B cell (primary cell): ENCODE results near the gene CGB3.
"Not testable (repeated sequence)": the region's sequence is repeated elsewhere in the genome, so short reads cannot be mapped to it uniquely, and the experiment has no call there.

Experiments used
- EZH2 ChIP-seq: IDR thresholded peaks from 2 replicates; pipeline ENCODE4 v1.6.1; 2012; ENCODE audit warnings: borderline replicate concordance, low read depth, mild to moderate bottlenecking, moderate library complexity, low read length; ENCODE audit not compliant: insufficient read depth, poor library complexity, severe bottlenecking
- TF ChIP-seq, protein P1 (sequence below): fragments of 200-600 bp; IDR thresholded peaks from one replicate; pipeline ENCODE4 v1.8.0; 2022; ENCODE audit warnings: antibody characterized with exemption, mild to moderate bottlenecking

DNA sequence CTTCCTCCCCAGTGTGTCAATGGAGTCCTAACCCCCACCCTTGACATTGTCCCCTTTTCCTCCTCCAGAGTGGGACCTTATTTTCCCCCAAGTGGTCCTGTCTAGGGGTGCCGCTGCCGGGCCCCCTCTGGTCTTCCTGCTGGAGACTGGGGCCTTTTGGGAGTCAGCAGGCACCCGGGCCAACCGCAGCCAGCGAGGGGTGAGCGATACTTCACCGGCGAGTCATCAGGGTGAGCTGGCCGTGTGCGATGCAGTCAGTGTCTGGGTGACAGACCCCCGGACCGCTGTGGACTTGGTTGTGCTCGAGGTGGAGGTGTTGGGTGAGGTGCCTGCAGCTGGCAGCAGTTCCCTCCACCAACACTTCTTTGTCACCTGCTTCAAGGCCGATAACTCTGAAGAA lies 5.6 kb upstream of the CGB3 start:
- TF ChIP-seq, protein P1, sequence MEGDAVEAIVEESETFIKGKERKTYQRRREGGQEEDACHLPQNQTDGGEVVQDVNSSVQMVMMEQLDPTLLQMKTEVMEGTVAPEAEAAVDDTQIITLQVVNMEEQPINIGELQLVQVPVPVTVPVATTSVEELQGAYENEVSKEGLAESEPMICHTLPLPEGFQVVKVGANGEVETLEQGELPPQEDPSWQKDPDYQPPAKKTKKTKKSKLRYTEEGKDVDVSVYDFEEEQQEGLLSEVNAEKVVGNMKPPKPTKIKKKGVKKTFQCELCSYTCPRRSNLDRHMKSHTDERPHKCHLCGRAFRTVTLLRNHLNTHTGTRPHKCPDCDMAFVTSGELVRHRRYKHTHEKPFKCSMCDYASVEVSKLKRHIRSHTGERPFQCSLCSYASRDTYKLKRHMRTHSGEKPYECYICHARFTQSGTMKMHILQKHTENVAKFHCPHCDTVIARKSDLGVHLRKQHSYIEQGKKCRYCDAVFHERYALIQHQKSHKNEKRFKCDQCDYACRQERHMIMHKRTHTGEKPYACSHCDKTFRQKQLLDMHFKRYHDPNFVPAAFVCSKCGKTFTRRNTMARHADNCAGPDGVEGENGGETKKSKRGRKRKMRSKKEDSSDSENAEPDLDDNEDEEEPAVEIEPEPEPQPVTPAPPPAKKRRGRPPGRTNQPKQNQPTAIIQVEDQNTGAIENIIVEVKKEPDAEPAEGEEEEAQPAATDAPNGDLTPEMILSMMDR: not testable (repeated sequence)
- not testable (repeated sequence) for TF ChIP-seq EZH2
